B cell (primary cell): ENCODE results near the gene PRSS38.

Experiments used
- CTCF ChIP-seq: fragments of 200-600 bp; IDR thresholded peaks from one replicate; pipeline ENCODE4 v1.8.0; 2022; ENCODE audit warnings: antibody characterized with exemption, mild to moderate bottlenecking
- EZH2 ChIP-seq: IDR thresholded peaks from 2 replicates; pipeline ENCODE4 v1.6.1; 2012; ENCODE audit warnings: borderline replicate concordance, low read depth, mild to moderate bottlenecking, moderate library complexity, low read length; ENCODE audit not compliant: insufficient read depth, poor library complexity, severe bottlenecking

DNA sequence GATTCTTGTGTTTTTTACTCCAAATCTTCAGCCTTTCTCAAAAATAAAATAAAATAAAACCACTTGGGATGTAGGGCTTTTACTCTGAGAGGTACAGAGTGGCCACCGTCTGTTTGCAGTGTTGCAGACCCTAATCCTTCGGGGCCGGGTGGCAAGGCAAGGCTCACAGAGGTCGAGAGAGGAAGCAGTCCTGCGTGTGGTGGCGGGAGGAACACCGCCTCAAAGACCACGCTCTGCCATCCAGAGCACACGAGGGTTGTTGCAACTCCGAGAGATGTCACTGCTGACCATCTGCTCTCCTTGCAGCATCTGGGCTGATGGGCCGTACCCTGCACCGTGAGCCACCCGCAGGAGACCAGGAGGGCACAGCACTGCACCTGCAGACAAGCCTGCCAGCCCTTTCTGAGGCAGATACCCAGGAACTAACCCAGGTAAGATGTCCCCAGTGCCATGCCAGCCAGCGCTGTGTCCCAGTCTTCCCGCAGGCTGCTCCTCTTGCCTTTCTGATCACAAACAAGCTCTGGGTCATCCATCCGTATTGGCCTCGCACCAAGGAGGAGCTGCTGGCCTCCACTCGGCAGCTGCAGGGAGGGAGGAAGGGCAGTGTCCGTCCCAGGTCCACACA, 48.7 kb upstream of the PRSS38 start:
- TF ChIP-seq CTCF (no peak), EZH2 (no peak)
